OCI-LY7 (cell line): ENCODE measurements around the gene SOAT2. TPM values are rescaled to one million over a fixed set of nuclear protein-coding genes. Genes with fewer than 3 reads are reported as not detected.

Experiments used
- BruUV-seq: library from RNA; stranded (reverse); fragments of 400-500 nt; replicated peaks from 2 replicates; lab custom pipeline; 2021; lab: Mats Ljungman, UMichigan
- CTCF ChIA-PET: fragments of 300-600 bp; sonication (Branson Sonifier 250); formaldehyde crosslinking; loops from one replicate; lab custom pipeline; 2022; ENCODE audit warnings: antibody characterized with exemption; ENCODE audit not compliant: unreplicated experiment; lab: Charles Lee
- POLR2A ChIA-PET: fragments of 300-600 bp; sonication (Branson Sonifier 250); formaldehyde crosslinking; loops from one replicate; lab custom pipeline; 2022; ENCODE audit warnings: antibody characterized with exemption; lab: Charles Lee
- DNase-seq: peaks from one replicate; pipeline ENCODE4 v3.0.0-alpha.2; 2015; ENCODE audit warnings: low spot score
- H2AFZ ChIP-seq: fragments of 200-600 bp; sonication (generic), shearing (Covaris generic); 2 replicates; pipeline ENCODE4 v1.6.1; 2014; ENCODE audit warnings: mild to moderate bottlenecking, antibody characterized with exemption, low read length, moderate library complexity
- H3K27ac ChIP-seq: fragments of 200-600 bp; sonication (generic); 2 replicates; pipeline ENCODE4 v1.5.1; 2014; ENCODE audit warnings: mixed run types, low read depth, mild to moderate bottlenecking, moderate library complexity, low read length, inconsistent platforms; ENCODE audit not compliant: poor library complexity, severe bottlenecking
- H3K36me3 ChIP-seq: fragments of 200-600 bp; sonication (generic); 2 replicates; pipeline ENCODE4 v1.6.1; 2014; ENCODE audit warnings: mild to moderate bottlenecking, antibody characterized with exemption, low read length, moderate library complexity, mixed read lengths; ENCODE audit not compliant: insufficient read depth
- H3K4me1 ChIP-seq: fragments of 200-600 bp; sonication (generic); 2 replicates; pipeline ENCODE4 v1.5.1; 2014; ENCODE audit warnings: mild to moderate bottlenecking, low read length; ENCODE audit not compliant: insufficient read depth, poor library complexity, severe bottlenecking
- H3K4me2 ChIP-seq: fragments of 200-600 bp; sonication (generic); 2 replicates; pipeline ENCODE4 v1.6.1; 2014; ENCODE audit warnings: mild to moderate bottlenecking, low read length
- H3K4me3 ChIP-seq: fragments of 200-600 bp; sonication (generic); 2 replicates; pipeline ENCODE4 v1.5.1; 2014; ENCODE audit warnings: mild to moderate bottlenecking, low read depth, low read length; ENCODE audit not compliant: poor library complexity, severe bottlenecking
- H3K79me2 ChIP-seq: fragments of 200-600 bp; sonication (generic); 2 replicates; pipeline ENCODE4 v1.6.1; 2016; ENCODE audit warnings: low read depth, mild to moderate bottlenecking, low read length, moderate library complexity, mixed read lengths; ENCODE audit not compliant: insufficient read depth
- H3K9me2 ChIP-seq: fragments of 200-600 bp; sonication (generic); 2 replicates; pipeline ENCODE4 v1.6.1; 2016; ENCODE audit warnings: mild to moderate bottlenecking, low read length, mixed read lengths; ENCODE audit not compliant: insufficient read depth
- H3K9me3 ChIP-seq: fragments of 200-600 bp; sonication (generic); 2 replicates; pipeline ENCODE4 v1.6.1; 2014; ENCODE audit warnings: mild to moderate bottlenecking, mixed run types, low read length, mixed read lengths
- H4K20me1 ChIP-seq: fragments of 200-600 bp; sonication (generic); 2 replicates; pipeline ENCODE4 v1.6.1; 2014; ENCODE audit warnings: mild to moderate bottlenecking, antibody characterized with exemption, low read length, moderate library complexity, mixed read lengths; ENCODE audit not compliant: insufficient read depth
- CTCF ChIP-seq: fragments of 200-600 bp; sonication (generic); conservative IDR thresholded peaks from 2 replicates; pipeline ENCODE4 v1.5.1; 2014; ENCODE audit warnings: mild to moderate bottlenecking, antibody characterized with exemption, low read length, moderate library complexity, mixed read lengths
- EZH2phosphoT487 ChIP-seq: fragments of 200-600 bp; sonication (generic); IDR thresholded peaks from 2 replicates; pipeline ENCODE4 v1.6.1; 2018; ENCODE audit warnings: low read depth, borderline replicate concordance, mild to moderate bottlenecking, mixed run types, antibody characterized with exemption, low read length, moderate library complexity, mixed read lengths
- intact Hi-C: fragments of 100-400 bp; cut with micrococcal nuclease; formaldehyde crosslinking; loops from one replicate; pipeline ENCODE4 v1.10.0; 2022; ENCODE audit not compliant: unreplicated experiment
- total RNA-seq, 2 experiments: library from RNA; depleted of rRNA in 1 of 2; stranded (reverse); fragments of >200 nt in 1 of 2; shearing (Covaris generic) in 1 of 2; gene quantifications; 2 replicates each; pipeline ENCODE4 v1.2.3, GENCODE V29; 2014 to 2022

SOAT2 gene
- total RNA-seq, 2 experiments from 2014 or later = 0.06 to 1.8 TPM

DNA sequence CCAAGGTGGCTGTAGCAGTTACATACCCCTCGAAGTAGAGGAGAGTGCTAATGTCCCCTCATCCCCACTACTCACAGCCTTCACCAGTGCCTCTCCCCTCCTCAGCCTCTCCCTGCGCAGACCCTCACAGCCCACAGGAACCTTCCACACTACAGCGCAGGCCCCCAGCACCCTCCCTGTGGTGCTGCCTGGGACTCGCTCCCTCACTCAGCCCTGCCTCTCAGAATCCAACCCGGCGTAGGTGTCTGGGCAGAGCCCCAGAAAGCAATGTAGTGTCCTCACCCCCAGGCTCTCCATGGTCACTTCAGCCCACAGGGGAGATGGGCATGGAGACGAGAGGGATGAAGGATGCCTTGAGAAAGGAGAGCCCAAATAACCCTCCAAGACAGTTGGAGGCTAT is 66.4 kb downstream of the SOAT2 start:
- no peak overlapping the region for H3K4me2 ChIP-seq
- no peak overlapping the region for H3K27ac ChIP-seq
- no peak for TF ChIP-seq CTCF
- no peak for TF ChIP-seq EZH2phosphoT487
- BruUV-seq = no TSS peak
- H3K9me3 ChIP-seq = no peaks in the 10 kb centered on the region
- H3K4me3 ChIP-seq = no peak overlapping the region
- no peaks in the 10 kb centered on the region for H3K9me2 ChIP-seq
- H2AFZ ChIP-seq = no peak overlapping the region
- CTCF ChIA-PET = no interaction called here
- no peaks in the 10 kb centered on the region for H3K79me2 ChIP-seq
- H3K4me1 ChIP-seq = no peaks in the 10 kb centered on the region
- POLR2A ChIA-PET = no interaction called here
- H3K36me3 ChIP-seq = no peaks in the 10 kb centered on the region
- intact Hi-C loops = no loop called here
- no peak for DNase-seq
- no peaks in the 10 kb centered on the region for H4K20me1 ChIP-seq

DNA sequence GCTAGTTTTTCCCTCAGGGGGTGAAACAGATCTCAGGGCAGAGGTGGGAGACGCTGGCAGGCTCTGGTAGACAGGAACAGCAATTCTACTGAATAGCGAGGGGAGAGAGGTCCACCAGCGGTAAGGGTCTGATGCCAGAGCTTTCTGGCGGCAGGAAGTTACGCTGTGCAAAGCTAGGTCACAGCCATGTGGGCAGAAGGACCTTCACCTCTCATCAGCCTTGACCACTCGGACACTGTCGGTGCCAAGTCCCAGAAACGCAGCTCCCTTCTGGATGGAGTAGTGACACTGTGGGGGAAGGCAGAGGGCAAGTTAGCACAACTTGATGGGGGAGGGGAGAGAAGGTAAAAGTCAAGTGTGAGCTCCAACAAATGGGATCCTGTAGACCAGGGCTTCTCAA is 66.9 kb downstream of the SOAT2 start:
- H3K4me3 ChIP-seq = no peak overlapping the region
- H3K27ac ChIP-seq = no peak overlapping the region
- intact Hi-C loops = no loop called here
- H4K20me1 ChIP-seq = no peaks in the 10 kb centered on the region
- no peaks in the 10 kb centered on the region for H3K9me2 ChIP-seq
- no peak overlapping the region for H3K4me2 ChIP-seq
- TF ChIP-seq CTCF (no peak), EZH2phosphoT487 (no peak)
- H3K36me3 ChIP-seq = no peaks in the 10 kb centered on the region
- DNase-seq = no peak
- H3K79me2 ChIP-seq = no peaks in the 10 kb centered on the region
- H2AFZ ChIP-seq = no peak overlapping the region
- POLR2A ChIA-PET = no interaction called here
- CTCF ChIA-PET = no interaction called here
- BruUV-seq = no TSS peak
- H3K9me3 ChIP-seq = no peaks in the 10 kb centered on the region
- no peaks in the 10 kb centered on the region for H3K4me1 ChIP-seq

GRCh38 chr12:53170876-53171724 is 67.8 kb downstream of the SOAT2 start:
- H3K9me3 ChIP-seq = no peaks in the 10 kb centered on the region
- H3K4me3 ChIP-seq = no peak overlapping the region
- H3K36me3 ChIP-seq = no peaks in the 10 kb centered on the region
- H3K4me1 ChIP-seq = no peaks in the 10 kb centered on the region
- H2AFZ ChIP-seq = no peak overlapping the region
- H3K9me2 ChIP-seq = no peaks in the 10 kb centered on the region
- intact Hi-C loops = no loop called here
- DNase-seq = no peak
- no peaks in the 10 kb centered on the region for H4K20me1 ChIP-seq
- BruUV-seq = no TSS peak
- POLR2A ChIA-PET = no interaction called here
- CTCF ChIA-PET = no interaction called here
- H3K79me2 ChIP-seq = no peaks in the 10 kb centered on the region
- no peak overlapping the region for H3K27ac ChIP-seq
- H3K4me2 ChIP-seq = no peak overlapping the region
- no peak for TF ChIP-seq CTCF
- TF ChIP-seq EZH2phosphoT487 = no peak
